ENCODE measurements around the gene PDE2A. TPM values are rescaled to one million over a fixed set of nuclear protein-coding genes. Genes with fewer than 3 reads are reported as not detected.

PDE2A gene
- total and polyA plus RNA-seq, 2 experiments from 2014 or later = 0.60 to 2.2 TPM

- no peaks in the 10 kb centered on the region for H3K79me2 ChIP-seq
- DNase-seq (ENCODE audit: low spot score) = no peak
- H3K36me3 ChIP-seq (replicated peaks; ENCODE audit: insufficient read depth, low read depth) = no peaks in the 10 kb centered on the region
- H3K4me2 ChIP-seq = no peak overlapping the region
- H3K4me1 ChIP-seq (ENCODE audit: insufficient read depth) = no peaks in the 10 kb centered on the region
- no peak for TF ChIP-seq CTCF (IDR thresholded peaks at IDR 0.05; ENCODE audit: poor library complexity)
- no peak for TF ChIP-seq EZH2phosphoT487 (IDR thresholded peaks at IDR 0.05; ENCODE audit: low read depth, severe bottlenecking, unreplicated experiment)
- TF ChIP-seq EZH2 (IDR thresholded peaks at IDR 0.05; ENCODE audit: borderline replicate concordance) = no peak
- H3K9me2 ChIP-seq (replicated peaks; ENCODE audit: insufficient read depth) = no peaks in the 10 kb centered on the region
- no peaks in the 10 kb centered on the region for H3K27me3 ChIP-seq
- H3K4me3 ChIP-seq = no peak overlapping the region
- H3K27ac ChIP-seq = no peak overlapping the region
- no peak overlapping the region for H2AFZ ChIP-seq
- H4K20me1 ChIP-seq (ENCODE audit: insufficient read depth, poor library complexity, severe bottlenecking) = no peaks in the 10 kb centered on the region
- 100% methylated on average over 4 of the region's 4 CpGs for WGBS (ENCODE audit: low lambda C conversion rate, missing lambda C conversion rate)
- no peaks in the 10 kb centered on the region for H3K9me3 ChIP-seq (ENCODE audit: low read depth)
These were observed 132.8 kb downstream of the PDE2A start for GRCh38 chr11:72541257-72541974.

GRCh38 chr11:72537051-72537450 lies 137.2 kb downstream of the PDE2A start:
- TF ChIP-seq EZH2 (IDR thresholded peaks at IDR 0.05; ENCODE audit: borderline replicate concordance) (no peak), EZH2phosphoT487 (IDR thresholded peaks at IDR 0.05; ENCODE audit: low read depth, severe bottlenecking, unreplicated experiment) (no peak), CTCF (IDR thresholded peaks at IDR 0.05; ENCODE audit: poor library complexity) (no peak)
- H3K27ac ChIP-seq = no peak overlapping the region
- no peaks in the 10 kb centered on the region for H3K27me3 ChIP-seq
- H3K4me1 ChIP-seq (ENCODE audit: insufficient read depth) = peaks cover 11% of the 10 kb centered on the region
- no peaks in the 10 kb centered on the region for H3K9me2 ChIP-seq (replicated peaks; ENCODE audit: insufficient read depth)
- no peak overlapping the region for H3K4me3 ChIP-seq
- DNase-seq (ENCODE audit: low spot score) = no peak
- WGBS (ENCODE audit: low lambda C conversion rate, missing lambda C conversion rate) = 82% methylated on average over 2 of the region's 2 CpGs
- H3K79me2 ChIP-seq = no peaks in the 10 kb centered on the region
- H3K9me3 ChIP-seq (ENCODE audit: low read depth) = no peaks in the 10 kb centered on the region
- H3K4me2 ChIP-seq = no peak overlapping the region
- H3K36me3 ChIP-seq (replicated peaks; ENCODE audit: insufficient read depth, low read depth) = no peaks in the 10 kb centered on the region
- H2AFZ ChIP-seq = no peak overlapping the region
- H4K20me1 ChIP-seq (ENCODE audit: insufficient read depth, poor library complexity, severe bottlenecking) = no peaks in the 10 kb centered on the region

DNA sequence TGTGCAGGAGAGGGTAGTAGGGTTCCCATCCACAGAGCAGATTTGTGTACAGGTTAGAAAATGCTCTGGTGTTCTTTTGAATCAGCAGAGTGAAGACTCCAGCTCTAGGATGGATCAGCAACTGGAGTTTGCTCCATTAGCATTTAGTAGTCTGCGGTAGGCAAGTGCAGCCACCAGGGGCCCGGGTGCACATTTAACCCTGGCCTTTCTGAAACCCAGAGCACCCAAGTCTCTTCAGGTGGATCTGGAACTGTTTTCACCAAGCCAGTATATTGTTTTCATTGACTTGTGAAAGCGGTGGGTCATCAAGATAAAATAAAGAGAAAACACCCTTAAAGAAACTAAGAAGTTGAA lies 139.1 kb downstream of the PDE2A start:
- no peaks in the 10 kb centered on the region for H3K9me3 ChIP-seq (ENCODE audit: low read depth)
- no peak overlapping the region for H2AFZ ChIP-seq
- no peak overlapping the region for H3K27ac ChIP-seq
- H3K4me2 ChIP-seq = no peak overlapping the region
- no peak for DNase-seq (ENCODE audit: low spot score)
- H3K4me3 ChIP-seq = no peak overlapping the region
- H3K9me2 ChIP-seq (replicated peaks; ENCODE audit: insufficient read depth) = no peaks in the 10 kb centered on the region
- 22% methylated on average over 3 of the region's 3 CpGs for WGBS (ENCODE audit: low lambda C conversion rate, missing lambda C conversion rate)
- no peaks in the 10 kb centered on the region for H3K27me3 ChIP-seq
- H3K4me1 ChIP-seq (ENCODE audit: insufficient read depth) = peaks cover 11% of the 10 kb centered on the region
- H3K36me3 ChIP-seq (replicated peaks; ENCODE audit: insufficient read depth, low read depth) = no peaks in the 10 kb centered on the region
- H3K79me2 ChIP-seq = no peaks in the 10 kb centered on the region
- no peaks in the 10 kb centered on the region for H4K20me1 ChIP-seq (ENCODE audit: insufficient read depth, poor library complexity, severe bottlenecking)
- no peak for TF ChIP-seq CTCF (IDR thresholded peaks at IDR 0.05; ENCODE audit: poor library complexity)
- TF ChIP-seq EZH2phosphoT487 (IDR thresholded peaks at IDR 0.05; ENCODE audit: low read depth, severe bottlenecking, unreplicated experiment) = no peak
- TF ChIP-seq EZH2 (IDR thresholded peaks at IDR 0.05; ENCODE audit: borderline replicate concordance) = no peak
